IMR-90 (cell line): Measurements from ENCODE around the gene BCL2. TPM values are rescaled to one million over a fixed set of nuclear protein-coding genes. Genes with fewer than 3 reads are reported as not detected.

Source experiments
- ATAC-seq: fragments of 200-7000 bp; cut with Tn5 transposase; 2 replicates; pipeline ENCODE4 v1.9.1; 2020; ENCODE audit warnings: low read depth, mild to moderate bottlenecking, moderate library complexity
- BruUV-seq: library from RNA; stranded (reverse); fragments of 400-500 nt; replicated peaks from 2 replicates; lab custom pipeline; 2021; lab: Mats Ljungman, UMichigan
- CTCF ChIA-PET: fragments of 300-600 bp; formaldehyde crosslinking; extraction: SDS; loops from one replicate; lab custom pipeline; 2021; ENCODE audit warnings: antibody characterized with exemption; lab: Yijun Ruan, JAX
- POLR2A ChIA-PET: fragments of 300-600 bp; sonication (Branson Sonifier 250); formaldehyde crosslinking; loops from one replicate; lab custom pipeline; 2022; ENCODE audit warnings: antibody characterized with exemption; ENCODE audit not compliant: unreplicated experiment; lab: Charles Lee
- DNase-seq: peaks from one replicate; pipeline ENCODE4 v3.0.0; 2013
- H2AFZ ChIP-seq: replicated peaks from 2 replicates; pipeline ENCODE3; 2013; ENCODE audit warnings: low read length, mild to moderate bottlenecking; ENCODE audit not compliant: poor library complexity
- H2AK5ac ChIP-seq: 2 replicates; pipeline ENCODE4 v1.6.1; 2013; ENCODE audit warnings: low read depth, low read length, inconsistent platforms
- H2AK9ac ChIP-seq: replicated peaks from 2 replicates; pipeline ENCODE3; 2013; ENCODE audit warnings: mild to moderate bottlenecking, low read depth, low read length, moderate library complexity; ENCODE audit not compliant: poor library complexity
- H2BK120ac ChIP-seq: 2 replicates; pipeline ENCODE4 v1.6.1; 2013; ENCODE audit warnings: low read depth, low read length, inconsistent platforms
- H2BK15ac ChIP-seq: 3 replicates; pipeline ENCODE4 v1.6.1; 2013; ENCODE audit warnings: low read depth, low read length, inconsistent platforms
- H2BK20ac ChIP-seq: 2 replicates; pipeline ENCODE4 v1.6.1; 2013; ENCODE audit warnings: low read depth, mild to moderate bottlenecking, inconsistent platforms, low read length, moderate library complexity
- H2BK5ac ChIP-seq: 2 replicates; pipeline ENCODE4 v1.6.1; 2013; ENCODE audit warnings: mild to moderate bottlenecking, low read depth, low read length, inconsistent platforms; ENCODE audit not compliant: poor library complexity, severe bottlenecking
- H3K14ac ChIP-seq: replicated peaks from 2 replicates; pipeline ENCODE4 v1.6.1; 2013; ENCODE audit warnings: low read depth, low read length, inconsistent platforms
- H3K18ac ChIP-seq: 2 replicates; pipeline ENCODE4 v1.6.1; 2013; ENCODE audit warnings: low read depth, low read length, control low read depth
- H3K23ac ChIP-seq: 2 replicates; pipeline ENCODE4 v1.6.1; 2013; ENCODE audit warnings: low read depth, low read length, inconsistent platforms
- H3K27ac ChIP-seq: 2 replicates; pipeline ENCODE4 v1.5.1; 2013; ENCODE audit warnings: mild to moderate bottlenecking, control low read depth, low read length; ENCODE audit not compliant: insufficient read depth
- H3K27me3 ChIP-seq: 2 replicates; pipeline ENCODE4 v1.6.1; 2013; ENCODE audit warnings: low read length; ENCODE audit not compliant: control insufficient read depth, insufficient read depth
- H3K36me3 ChIP-seq: 2 replicates; pipeline ENCODE4 v1.6.1; 2013; ENCODE audit warnings: low read length, mixed read lengths; ENCODE audit not compliant: control insufficient read depth, insufficient read depth
- H3K4ac ChIP-seq: 2 replicates; pipeline ENCODE4 v1.6.1; 2013; ENCODE audit warnings: low read depth, low read length, inconsistent platforms
- H3K4me1 ChIP-seq: 2 replicates; pipeline ENCODE4 v1.6.1; 2013; ENCODE audit warnings: low read length, mixed read lengths; ENCODE audit not compliant: control insufficient read depth, insufficient read depth
- H3K4me2 ChIP-seq: 2 replicates; pipeline ENCODE4 v1.6.1; 2013; ENCODE audit warnings: low read depth, mild to moderate bottlenecking, control low read depth, low read length, moderate library complexity
- H3K4me3 ChIP-seq: 2 replicates; pipeline ENCODE4 v1.5.1; 2013; ENCODE audit warnings: low read depth, mild to moderate bottlenecking, control low read depth, low read length, moderate library complexity; ENCODE audit not compliant: insufficient read depth
- H3K56ac ChIP-seq: 2 replicates; pipeline ENCODE4 v1.6.1; 2013; ENCODE audit warnings: low read length, inconsistent platforms; ENCODE audit not compliant: insufficient read depth; ENCODE audit errors: extremely low read depth
- H3K79me1 ChIP-seq, 2 experiments: 2 replicates each; pipeline ENCODE4 v1.6.1; 2013; ENCODE audit warnings: low read length in 2 of 2, inconsistent platforms in 1 of 2, low read depth in 1 of 2
- H3K9ac ChIP-seq: 2 replicates; pipeline ENCODE4 v1.6.1; 2013; ENCODE audit warnings: low read depth, low read length, control low read depth
- H3K9me1 ChIP-seq: 2 replicates; pipeline ENCODE4 v1.6.1; 2013; ENCODE audit warnings: low read length, inconsistent platforms; ENCODE audit not compliant: insufficient read depth
- H3K9me3 ChIP-seq: 2 replicates; pipeline ENCODE4 v1.6.1; 2013; ENCODE audit warnings: low read length; ENCODE audit not compliant: control insufficient read depth, insufficient read depth
- H4K20me1 ChIP-seq: 2 replicates; pipeline ENCODE4 v1.6.1; 2013; ENCODE audit warnings: low read length, inconsistent platforms; ENCODE audit not compliant: insufficient read depth
- H4K5ac ChIP-seq: 2 replicates; pipeline ENCODE4 v1.6.1; 2013; ENCODE audit warnings: mild to moderate bottlenecking, low read depth, low read length, control low read depth
- H4K8ac ChIP-seq, 2 experiments: 2 replicates each; pipeline ENCODE4 v1.6.1; 2013; ENCODE audit warnings: low read depth in 2 of 2, low read length in 2 of 2, control low read depth in 1 of 2, inconsistent platforms in 1 of 2
- H4K91ac ChIP-seq: 2 replicates; pipeline ENCODE4 v1.6.1; 2013; ENCODE audit warnings: low read depth, low read length, inconsistent platforms; ENCODE audit not compliant: insufficient read depth
- CEBPB ChIP-seq: IDR thresholded peaks from 2 replicates; pipeline ENCODE4 v1.6.1; 2012; ENCODE audit warnings: low read depth, low read length, improper control_type of control experiment
- MAZ ChIP-seq: IDR thresholded peaks from 2 replicates; pipeline ENCODE4 v1.6.1; 2012; ENCODE audit warnings: low read depth, mild to moderate bottlenecking, low read length, improper control_type of control experiment, moderate library complexity, borderline replicate concordance
- WGBS, 2 experiments: methylation state at CpG; one replicate each; pipeline versions ENCODE4 v1.1.5 to v1.1.7; 2013; ENCODE audit warnings: missing lambda C conversion rate in 2 of 2; ENCODE audit not compliant: insufficient read length in 1 of 2; ENCODE audit errors: extremely low coverage in 2 of 2; 5-methylcytosine and 5-hydroxymethylcytosine counted together
- dilution Hi-C: fragments of 300-500 bp; cut with HindIII; formaldehyde crosslinking; loops from one replicate; pipeline ENCODE4 v1.14.3; 2018; ENCODE audit warnings: low sequenced_read_pairs; ENCODE audit not compliant: unreplicated experiment
- in situ Hi-C: fragments of 300-500 bp; cut with MboI; formaldehyde crosslinking; loops from 3 replicates; pipeline ENCODE4 v1.14.3; 2019; ENCODE audit warnings: low sequenced_read_pairs, inconsistent platforms, mixed read lengths
- intact Hi-C: fragments of 100-400 bp; cut with micrococcal nuclease; formaldehyde crosslinking; loops from 2 replicates; pipeline ENCODE4 v1.10.0; 2022
- polyA plus RNA-seq, 3 experiments: library from polyadenylated mRNA; depleted of rRNA; stranded (reverse); fragments of >200 nt; gene quantifications; 2 replicates each; pipeline ENCODE4 v1.2.3, GENCODE V29; 2012; ENCODE audit warnings: low replicate concordance in 1 of 3
- total RNA-seq: library from RNA; depleted of rRNA; stranded (reverse); fragments of >200 nt; gene quantifications from 2 replicates; pipeline ENCODE4 v1.2.3, GENCODE V29; 2012

The BCL2 gene
- total and polyA plus RNA-seq, 2 of the 4 experiments (the other 2 are of a cell fraction) = 0.24 to 0.54 TPM

DNA sequence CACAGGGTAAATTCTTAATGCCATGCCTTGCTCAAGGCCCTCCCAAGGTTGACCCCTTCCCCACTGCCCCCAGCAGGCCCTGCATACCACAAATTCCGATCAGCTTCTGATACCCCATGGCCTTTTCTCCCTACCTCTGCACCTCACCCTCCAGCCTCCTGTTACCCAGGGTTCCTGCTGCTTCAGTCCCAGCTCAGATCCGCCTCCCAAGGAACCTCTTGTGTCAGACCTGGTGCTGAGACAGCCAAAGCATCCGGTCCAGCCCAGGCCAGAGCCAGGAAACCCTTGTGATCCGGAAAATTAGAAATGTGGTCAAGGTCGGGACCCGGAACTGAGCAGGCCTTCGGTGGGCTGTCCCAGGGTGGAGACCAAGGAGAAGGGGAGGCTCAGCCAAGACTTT is 231.3 kb downstream of the BCL2 start:
- H3K79me1 ChIP-seq = no peaks in the 10 kb centered on the region
- POLR2A ChIA-PET = no interaction called here
- no peak overlapping the region for H2AFZ ChIP-seq
- H3K27me3 ChIP-seq = peaks cover 10% of the 10 kb centered on the region
- H3K9me3 ChIP-seq = no peaks in the 10 kb centered on the region
- no peak overlapping the region for H2BK5ac ChIP-seq
- no peak overlapping the region for H3K14ac ChIP-seq
- no peak for DNase-seq
- BruUV-seq = no TSS peak
- no peak overlapping the region for H4K8ac ChIP-seq
- no peak overlapping the region for H3K4me3 ChIP-seq
- H3K36me3 ChIP-seq = no peaks in the 10 kb centered on the region
- no peak overlapping the region for H3K9ac ChIP-seq
- H3K9me1 ChIP-seq = peaks cover 12% of the 10 kb centered on the region
- no peak overlapping the region for H3K18ac ChIP-seq
- dilution Hi-C loops (no loop called here), in situ Hi-C loops (no loop called here), intact Hi-C loops (no loop called here)
- CTCF ChIA-PET = no interaction called here
- H3K23ac ChIP-seq = no peak overlapping the region
- no peak for ATAC-seq
- H2AK9ac ChIP-seq = no peak overlapping the region
- no peak overlapping the region for H2AK5ac ChIP-seq
- H4K5ac ChIP-seq = no peak overlapping the region
- no peak overlapping the region for H3K56ac ChIP-seq
- no peak overlapping the region for H3K4me2 ChIP-seq
- H2BK120ac ChIP-seq = no peak overlapping the region
- H4K20me1 ChIP-seq = peaks cover 4% of the 10 kb centered on the region; the same call in 1 of the 2 replicates
- H3K4me1 ChIP-seq = no peaks in the 10 kb centered on the region
- H4K91ac ChIP-seq = no peak overlapping the region
- H3K4ac ChIP-seq = no peak overlapping the region
- H2BK20ac ChIP-seq = no peak overlapping the region
- WGBS, 2 experiments = 67% methylated on average over 4 of the region's 7 CpGs; no CpG with 5 or more reads in 1 of the 2 experiments
- TF ChIP-seq MAZ (no peak), CEBPB (no peak)
- H3K27ac ChIP-seq = no peak overlapping the region
- no peak overlapping the region for H2BK15ac ChIP-seq
